WI38 (cell line): ENCODE data around the gene EBP.
"Not testable (repeated sequence)": the region's sequence is repeated elsewhere in the genome, so short reads cannot be mapped to it uniquely, and the experiment has no call there.

Experiments used
- H3K4me3 ChIP-seq: 2 replicates; pipeline ENCODE4 v1.5.1; 2011; ENCODE audit warnings: low read depth, mild to moderate bottlenecking, control low read depth, low read length
- CTCF ChIP-seq: IDR thresholded peaks from 2 replicates; pipeline ENCODE4 v1.5.1; 2012; ENCODE audit warnings: low read depth, mild to moderate bottlenecking, control low read depth, low read length

EBP gene

GRCh38 chrX:48514868-48515460 lies 6.6 kb upstream of the EBP start:
- no peak for TF ChIP-seq CTCF
- no peak overlapping the region for H3K4me3 ChIP-seq

GRCh38 chrX:48515842-48516241 lies 5.8 kb upstream of the EBP start:
- no peak overlapping the region for H3K4me3 ChIP-seq
- no peak for TF ChIP-seq CTCF

- H3K4me3 ChIP-seq, result no peak overlapping the region
- TF ChIP-seq CTCF, result no peak
These were observed 5.3 kb upstream of the EBP start for GRCh38 chrX:48516285-48516684.

GRCh38 chrX:48516987-48517386 lies 4.6 kb upstream of the EBP start:
- TF ChIP-seq CTCF, result no peak
- H3K4me3 ChIP-seq, result no peak overlapping the region

- H3K4me3 ChIP-seq, result not testable (repeated sequence)
These were observed 2.1 kb upstream of the EBP start for GRCh38 chrX:48519481-48519880.

GRCh38 chrX:48520455-48520854 lies 1.2 kb upstream of the EBP start:
- no peak for TF ChIP-seq CTCF

GRCh38 chrX:48520976-48521352 lies 644 bp upstream of the EBP start:
- no peak for TF ChIP-seq CTCF
- H3K4me3 ChIP-seq, result peak overlapping the region; percentile 64

More at GRCh38 chrX:48520455-48520854, 1.2 kb upstream of the EBP start:
- H3K4me3 ChIP-seq, result no peak overlapping the region

GRCh38 chrX:48522291-48522690 lies 683 bp downstream of the EBP start:
- peak overlapping the region; percentile 64 for H3K4me3 ChIP-seq
- no peak for TF ChIP-seq CTCF
